Keratinocyte (primary cell): Measurements from ENCODE around the gene ZNF185. TPM values are rescaled to one million over a fixed set of nuclear protein-coding genes. Genes with fewer than 3 reads are reported as not detected.

Experiments used
- DNase-seq: peaks from one replicate; pipeline ENCODE4 v3.0.0-alpha.2; 2011; ENCODE audit warnings: low read depth, missing footprints, low spot score
- FAIRE-seq: peaks from 2 replicates; lab custom pipeline; 2011; peaks lifted over from hg19 to GRCh38; lab: Jason Lieb, UNC
- H2AFZ ChIP-seq: 2 replicates; pipeline ENCODE4 v1.6.0; 2012; ENCODE audit warnings: low read length, control low read depth, inconsistent platforms; ENCODE audit not compliant: control insufficient read depth
- H3K27ac ChIP-seq: 2 replicates; pipeline ENCODE4 v1.5.1; 2011; ENCODE audit warnings: low read length; ENCODE audit not compliant: control insufficient read depth, insufficient read depth
- H3K27me3 ChIP-seq: 3 replicates; pipeline ENCODE4 v1.6.0; 2011; ENCODE audit warnings: low read length; ENCODE audit not compliant: control insufficient read depth, insufficient read depth; ENCODE audit errors: extremely low read depth
- H3K36me3 ChIP-seq, 2 experiments: 2 replicates in 1 of 2; 3 replicates in 1 of 2; pipeline ENCODE4 v1.5.1; 2011; ENCODE audit warnings: low read length in 2 of 2, mild to moderate bottlenecking in 1 of 2; ENCODE audit not compliant: control insufficient read depth in 2 of 2, insufficient read depth in 2 of 2; ENCODE audit errors: extremely low read depth in 1 of 2
- H3K4me1 ChIP-seq: 3 replicates; pipeline ENCODE4 v1.5.1; 2011; ENCODE audit warnings: low read length; ENCODE audit not compliant: control insufficient read depth, insufficient read depth; ENCODE audit errors: extremely low read depth
- H3K4me2 ChIP-seq: 3 replicates; pipeline ENCODE4 v1.6.0; 2011; ENCODE audit warnings: low read depth, low read length; ENCODE audit not compliant: control insufficient read depth, insufficient read depth; ENCODE audit errors: extremely low read depth
- H3K4me3 ChIP-seq, 3 experiments: fragments of 200-600 bp in 1 of 3; sonication (generic) in 1 of 3; 2 replicates in 2 of 3; 3 replicates in 1 of 3; pipeline ENCODE4 v1.5.1; 2011 to 2016; ENCODE audit warnings: low read length in 3 of 3, mild to moderate bottlenecking in 3 of 3, control low read depth in 2 of 3, inconsistent platforms in 1 of 3, low read depth in 1 of 3, mixed read lengths in 1 of 3, mixed run types in 1 of 3, moderate library complexity in 1 of 3; ENCODE audit not compliant: control insufficient read depth in 2 of 3, insufficient read depth in 2 of 3; ENCODE audit errors: extremely low read depth in 1 of 3
- H3K79me2 ChIP-seq: 2 replicates; pipeline ENCODE4 v1.6.0; 2012; ENCODE audit warnings: low read length; ENCODE audit not compliant: control insufficient read depth, insufficient read depth
- H3K9ac ChIP-seq: 3 replicates; pipeline ENCODE4 v1.6.0; 2011; ENCODE audit warnings: low read length; ENCODE audit not compliant: control insufficient read depth, insufficient read depth; ENCODE audit errors: extremely low read depth
- H3K9me1 ChIP-seq: 3 replicates; pipeline ENCODE4 v1.6.0; 2011; ENCODE audit warnings: low read length; ENCODE audit not compliant: control insufficient read depth, insufficient read depth; ENCODE audit errors: extremely low read depth
- H3K9me3 ChIP-seq: 2 replicates; pipeline ENCODE4 v1.5.1; 2012; ENCODE audit warnings: low read depth, low read length; ENCODE audit not compliant: control insufficient read depth
- H4K20me1 ChIP-seq: 3 replicates; pipeline ENCODE4 v1.6.0; 2011; ENCODE audit warnings: low read length; ENCODE audit not compliant: control insufficient read depth, insufficient read depth; ENCODE audit errors: extremely low read depth
- EZH2 ChIP-seq: IDR thresholded peaks from one replicate; pipeline ENCODE4 v1.6.1; 2012; ENCODE audit warnings: inconsistent platforms, mild to moderate bottlenecking, low read length, moderate library complexity
- dilution Hi-C: fragments of 300-500 bp; cut with MboI; formaldehyde crosslinking; loops from one replicate; pipeline ENCODE4 v1.7.0; 2020; ENCODE audit warnings: low sequenced_read_pairs; ENCODE audit not compliant: extremely low pct_ligation_motif_present
- polyA plus RNA-seq, 5 experiments: library from polyadenylated mRNA; depleted of rRNA in 3 of 5; stranded (reverse) in 3 of 5; stranded (forward) in 1 of 5; unstranded in 1 of 5; fragments of >200 nt; gene quantifications; 1 replicate in 1 of 5; 2 replicates in 3 of 5; 3 replicates in 1 of 5; pipeline versions ENCODE4 v1.2.1 to v1.2.3, GENCODE V29; 2011 to 2012; ENCODE audit warnings: missing spikeins in 2 of 5, low read depth in 1 of 5, low replicate concordance in 1 of 5
- TF ChIP-seq, protein P1 (sequence below), 3 experiments: IDR thresholded peaks in 1 of 3; conservative IDR thresholded peaks in 1 of 3; optimal IDR thresholded peaks in 1 of 3; 2 replicates in 2 of 3; 3 replicates in 1 of 3; pipeline versions ENCODE3 to v1.5.1; 2011; ENCODE audit warnings: low read length in 3 of 3, mild to moderate bottlenecking in 3 of 3, moderate library complexity in 2 of 3, control low read depth in 1 of 3, inconsistent platforms in 1 of 3; ENCODE audit not compliant: insufficient read depth in 2 of 3; ENCODE audit errors: extremely low read depth in 1 of 3

ZNF185 gene
- polyA plus RNA-seq, 1 donor (not counting 4 experiments of a cell fraction or from before 2014, with no cell fraction given), result 55.6 TPM

DNA sequence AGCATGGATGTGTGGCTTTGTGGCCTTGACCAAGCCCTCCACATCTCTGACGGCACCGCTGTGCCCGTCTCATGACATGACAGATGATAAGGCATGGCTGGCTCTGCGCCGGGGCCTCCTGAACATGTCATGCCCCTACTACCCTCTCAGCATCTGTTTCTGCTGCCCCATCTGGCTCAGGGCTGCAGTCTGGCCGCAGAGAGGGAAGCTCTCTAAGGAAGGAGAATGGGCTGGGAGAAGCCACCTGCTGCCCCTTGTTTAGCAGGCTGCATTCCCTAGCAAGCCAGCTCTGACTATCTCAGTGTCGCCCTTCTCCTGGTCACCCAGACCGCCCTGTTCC is 7.2 kb downstream of the ZNF185 start:
- Histone ChIP-seq H3K9me1 (no peaks in the 10 kb centered on the region), H3K27ac (no peak overlapping the region), H3K9ac (no peak overlapping the region), H3K36me3 (no peaks in the 10 kb centered on the region), H3K4me2 (no peak overlapping the region), H3K9me3 (no peaks in the 10 kb centered on the region), H3K4me1 (peaks cover 17% of the 10 kb centered on the region), H3K79me2 (no peaks in the 10 kb centered on the region), H2AFZ (no peak overlapping the region), H3K27me3 (no peaks in the 10 kb centered on the region), H4K20me1 (no peaks in the 10 kb centered on the region), H3K4me3 (no peak overlapping the region)
- FAIRE-seq (no peak), DNase-seq (no peak)
- TF ChIP-seq, protein P1, sequence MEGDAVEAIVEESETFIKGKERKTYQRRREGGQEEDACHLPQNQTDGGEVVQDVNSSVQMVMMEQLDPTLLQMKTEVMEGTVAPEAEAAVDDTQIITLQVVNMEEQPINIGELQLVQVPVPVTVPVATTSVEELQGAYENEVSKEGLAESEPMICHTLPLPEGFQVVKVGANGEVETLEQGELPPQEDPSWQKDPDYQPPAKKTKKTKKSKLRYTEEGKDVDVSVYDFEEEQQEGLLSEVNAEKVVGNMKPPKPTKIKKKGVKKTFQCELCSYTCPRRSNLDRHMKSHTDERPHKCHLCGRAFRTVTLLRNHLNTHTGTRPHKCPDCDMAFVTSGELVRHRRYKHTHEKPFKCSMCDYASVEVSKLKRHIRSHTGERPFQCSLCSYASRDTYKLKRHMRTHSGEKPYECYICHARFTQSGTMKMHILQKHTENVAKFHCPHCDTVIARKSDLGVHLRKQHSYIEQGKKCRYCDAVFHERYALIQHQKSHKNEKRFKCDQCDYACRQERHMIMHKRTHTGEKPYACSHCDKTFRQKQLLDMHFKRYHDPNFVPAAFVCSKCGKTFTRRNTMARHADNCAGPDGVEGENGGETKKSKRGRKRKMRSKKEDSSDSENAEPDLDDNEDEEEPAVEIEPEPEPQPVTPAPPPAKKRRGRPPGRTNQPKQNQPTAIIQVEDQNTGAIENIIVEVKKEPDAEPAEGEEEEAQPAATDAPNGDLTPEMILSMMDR (optimal IDR thresholded peaks at IDR 0.05 in 1 of 3, IDR thresholded peaks at IDR 0.05 in 1 of 3, conservative IDR thresholded peaks at IDR 0.05 in 1 of 3; ENCODE audit: extremely low read depth in 1 of 3, insufficient read depth in 2 of 3, low read length in 3 of 3), result no peak
- no peak for TF ChIP-seq EZH2
- dilution Hi-C loops, result no loop called here

DNA sequence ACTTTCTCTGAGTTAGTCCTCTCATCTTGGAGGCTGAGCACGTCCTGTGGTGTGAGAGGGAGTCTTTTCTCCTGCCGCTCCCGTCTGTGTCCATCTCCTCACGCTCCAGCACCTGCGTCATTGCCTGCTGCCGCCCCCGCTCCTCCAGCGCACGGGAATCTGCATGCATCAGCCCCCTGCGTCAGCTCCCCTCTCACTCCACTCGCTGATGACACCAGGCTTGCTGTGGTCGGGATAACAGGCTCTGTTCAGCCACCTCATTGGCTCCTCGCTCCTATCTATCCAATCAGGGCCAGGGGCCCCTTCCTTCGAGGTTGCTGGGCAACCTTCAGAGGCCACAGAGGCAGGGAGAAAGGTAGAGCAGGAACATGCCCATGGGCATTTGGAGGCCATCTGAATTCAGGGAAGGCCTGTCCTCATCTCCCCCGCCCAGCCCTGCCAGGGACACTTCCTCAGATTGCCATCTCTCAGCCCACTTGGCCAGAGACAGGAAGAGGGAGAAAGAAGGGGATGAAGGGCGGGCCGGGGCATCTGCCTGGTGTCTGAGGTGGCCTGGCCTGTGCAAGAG is 9.3 kb downstream of the ZNF185 start:
- no peaks in the 10 kb centered on the region for H4K20me1 ChIP-seq
- DNase-seq (no peak), FAIRE-seq (no peak)
- no peaks in the 10 kb centered on the region for H3K79me2 ChIP-seq
- H3K9me1 ChIP-seq, result no peaks in the 10 kb centered on the region
- H3K4me1 ChIP-seq, result peaks cover 2% of the 10 kb centered on the region
- no peak overlapping the region for H2AFZ ChIP-seq
- no peak overlapping the region for H3K9ac ChIP-seq
- TF ChIP-seq, protein P1 (optimal IDR thresholded peaks at IDR 0.05 in 1 of 3, IDR thresholded peaks at IDR 0.05 in 1 of 3, conservative IDR thresholded peaks at IDR 0.05 in 1 of 3; ENCODE audit: extremely low read depth in 1 of 3, insufficient read depth in 2 of 3, low read length in 3 of 3), result no peak
- no peak for TF ChIP-seq EZH2
- H3K4me2 ChIP-seq, result no peak overlapping the region
- dilution Hi-C loops, result no loop called here
- no peaks in the 10 kb centered on the region for H3K27me3 ChIP-seq
- H3K27ac ChIP-seq, result no peak overlapping the region
- no peak overlapping the region for H3K4me3 ChIP-seq
- peaks cover 2% of the 10 kb centered on the region for H3K9me3 ChIP-seq
- no peaks in the 10 kb centered on the region for H3K36me3 ChIP-seq
